Measurements from ENCODE around the gene FBXL20. TPM values are rescaled to one million over a fixed set of nuclear protein-coding genes. Genes with fewer than 3 reads are reported as not detected.
"Not testable (repeated sequence)": the region's sequence is repeated elsewhere in the genome, so short reads cannot be mapped to it uniquely, and the experiment has no call there.

FBXL20 gene
- total and polyA plus RNA-seq, 2 of the 8 experiments (the other 6 are each of a cell fraction or from before 2014, with no cell fraction given), result 5.5 to 11.0 TPM

DNA sequence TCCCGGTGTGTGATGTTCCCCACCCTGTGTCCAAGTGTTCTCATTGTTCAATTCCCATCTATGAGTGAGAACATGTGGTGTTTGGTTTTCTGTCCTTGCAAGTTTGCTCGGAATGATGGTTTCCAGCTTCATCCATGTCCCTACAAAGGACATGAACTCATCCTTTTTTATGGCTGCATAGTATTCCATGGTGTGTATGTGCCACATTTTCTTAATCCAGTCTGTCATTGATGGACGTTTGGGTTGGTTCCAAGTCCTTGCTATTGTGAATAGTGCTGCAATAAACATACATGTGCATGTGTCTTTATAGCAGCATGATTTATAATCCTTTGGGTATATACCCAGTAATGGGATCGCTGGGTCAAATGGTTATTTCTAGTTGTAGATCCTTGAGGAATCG, 54.6 kb downstream of the FBXL20 start:
- H4K20me1 ChIP-seq (replicated peaks in 1 of 2; ENCODE audit: control insufficient read depth in 1 of 2, insufficient read depth in 2 of 2, low read length in 2 of 2); H4K8ac ChIP-seq (ENCODE audit: extremely low read depth, insufficient read depth, low read length); H3K9ac ChIP-seq (replicated peaks in 1 of 4; ENCODE audit: extremely low read depth in 1 of 4, low read depth in 3 of 4, low read length in 3 of 4); H3K4me1 ChIP-seq (replicated peaks in 1 of 4; ENCODE audit: control insufficient read depth in 3 of 4, insufficient read depth in 4 of 4, low read length in 3 of 4); FAIRE-seq; H3K4ac ChIP-seq (replicated peaks; ENCODE audit: insufficient read length, low read depth, low read length); H2AFZ ChIP-seq (ENCODE audit: low read length); H2BK12ac ChIP-seq (ENCODE audit: low read depth, low read length); H4K91ac ChIP-seq (replicated peaks; ENCODE audit: insufficient read length, low read length); H3K79me1 ChIP-seq (ENCODE audit: low read depth, low read length); H2BK15ac ChIP-seq (ENCODE audit: low read length); H2BK5ac ChIP-seq (ENCODE audit: low read depth, low read length); H3K23ac ChIP-seq (ENCODE audit: insufficient read length); H3K18ac ChIP-seq (ENCODE audit: extremely low read depth, low read length); H2AK5ac ChIP-seq (ENCODE audit: low read depth, low read length); DNase-seq (ENCODE audit: low read depth in 1 of 2, low spot score in 2 of 2); H3K36me3 ChIP-seq (ENCODE audit: control insufficient read depth in 2 of 4, insufficient read depth in 4 of 4, low read length in 3 of 4); H3K27me3 ChIP-seq (replicated peaks in 1 of 4; ENCODE audit: control insufficient read depth in 3 of 4, extremely low read depth in 1 of 4, insufficient read depth in 3 of 4, low read length in 3 of 4); H3K27ac ChIP-seq (ENCODE audit: low read depth, low read length); H3K14ac ChIP-seq (ENCODE audit: insufficient read length); H3K4me2 ChIP-seq (ENCODE audit: insufficient read depth in 1 of 2, low read depth in 2 of 2, low read length in 2 of 2); H3K23me2 ChIP-seq (ENCODE audit: low read depth, low read length); H3K79me2 ChIP-seq (ENCODE audit: control insufficient read depth in 1 of 2, insufficient read depth in 2 of 2, low read length in 2 of 2); H3K4me3 ChIP-seq (ENCODE audit: extremely low read depth in 1 of 4, insufficient read depth in 2 of 4, low read depth in 3 of 4, low read length in 4 of 4); H3K56ac ChIP-seq (replicated peaks; ENCODE audit: insufficient read length, low read depth, low read length); H2BK120ac ChIP-seq (replicated peaks; ENCODE audit: low read depth, low read length); H3K9me3 ChIP-seq (ENCODE audit: insufficient read depth in 2 of 2, low read depth in 1 of 2, low read length in 1 of 2); H2BK20ac ChIP-seq (ENCODE audit: low read length); POLR2A ChIA-PET (ENCODE audit: partially characterized antibody); H4K5ac ChIP-seq (ENCODE audit: insufficient read length, low read depth, low read length); CTCF ChIA-PET (ENCODE audit: partially characterized antibody): not testable (repeated sequence)
- 86% methylated on average over 4 of the region's 5 CpGs; no CpG with 5 or more reads in 1 of the 2 experiments for WGBS, 2 experiments (ENCODE audit: extremely low coverage in 1 of 2, insufficient coverage in 1 of 2, insufficient read length in 1 of 2, insufficient replicate concordance in 2 of 2, low coverage in 1 of 2, low lambda C conversion rate in 2 of 2, missing lambda C conversion rate in 1 of 2)

Measured in H1 (cell line).